C4-2B (cell line): Measurements from ENCODE around the gene TMEM229A.

ENCODE experiments used
- CTCF ChIP-seq: fragments of 450-650 bp; conservative IDR thresholded peaks from 2 replicates; pipeline ENCODE4 v1.5.1; 2017; ENCODE audit warnings: mild to moderate bottlenecking
- ZFX ChIP-seq: fragments of 450-650 bp; IDR thresholded peaks from 2 replicates; pipeline ENCODE4 v1.6.1; 2017

GRCh38 chr7:124057872-124058271 lies 25.0 kb upstream of the TMEM229A start:
- TF ChIP-seq CTCF: no peak
- no peak for TF ChIP-seq ZFX
